GM12878 (cell line): ENCODE measurements around the gene LDLRAD4. TPM values are rescaled to one million over a fixed set of nuclear protein-coding genes. Genes with fewer than 3 reads are reported as not detected.

ENCODE experiments used
- ATAC-seq: fragments of 200-7000 bp; cut with Tn5 transposase; 3 replicates; pipeline ENCODE4 v1.9.1; 2020; ENCODE audit warnings: mild to moderate bottlenecking, moderate library complexity
- BruUV-seq: library from RNA; stranded (reverse); fragments of 400-500 nt; replicated peaks from 2 replicates; lab custom pipeline; 2021; lab: Mats Ljungman, UMichigan
- CTCF ChIA-PET: fragments of 300-600 bp; sonication (Branson Sonifier 250); formaldehyde crosslinking; extraction: SDS; loops from one replicate; lab custom pipeline; 2021; ENCODE audit warnings: inconsistent platforms; lab: Yijun Ruan, JAX
- POLR2A ChIA-PET: fragments of 350-600 bp; formaldehyde crosslinking; extraction: SDS; loops from one replicate; lab custom pipeline; 2021; ENCODE audit warnings: inconsistent platforms; lab: Charles Lee
- RAD21 ChIA-PET: fragments of 300-600 bp; sonication (Branson Sonifier 250); formaldehyde crosslinking; loops from one replicate; lab custom pipeline; 2023; ENCODE audit warnings: antibody characterized with exemption; ENCODE audit not compliant: unreplicated experiment; lab: Charles Lee
- SMC1A ChIA-PET: fragments of 300-600 bp; sonication (Branson Sonifier 250); formaldehyde crosslinking; loops from one replicate; lab custom pipeline; 2023; ENCODE audit not compliant: unreplicated experiment, uncharacterized antibody; lab: Charles Lee
- DNase-seq: peaks from one replicate; pipeline ENCODE4 v3.0.0-alpha.2; 2011; ENCODE audit warnings: low read depth, low spot score
- FAIRE-seq: peaks from 3 replicates; lab custom pipeline; 2011; peaks lifted over from hg19 to GRCh38; lab: Jason Lieb, UNC
- H2AFZ ChIP-seq: 2 replicates; pipeline ENCODE4 v1.6.0; 2011; ENCODE audit warnings: low read depth, low read length, control low read depth; ENCODE audit not compliant: control insufficient read depth
- H3K27ac ChIP-seq: 2 replicates; pipeline ENCODE4 v1.5.1; 2011; ENCODE audit warnings: control low read depth; ENCODE audit not compliant: control insufficient read depth, insufficient read depth
- H3K27me3 ChIP-seq, 2 experiments: replicated peaks in 1 of 2; 2 replicates each; pipeline versions ENCODE4 v1.6.0 to v1.6.1; 2011; ENCODE audit warnings: low read length in 1 of 2; ENCODE audit not compliant: control insufficient read depth in 2 of 2, insufficient read depth in 2 of 2
- H3K36me3 ChIP-seq, 2 experiments: 2 replicates each; pipeline ENCODE4 v1.5.1; 2011; ENCODE audit warnings: low read length in 1 of 2; ENCODE audit not compliant: control insufficient read depth in 2 of 2, insufficient read depth in 2 of 2
- H3K4me1 ChIP-seq: 2 replicates; pipeline ENCODE4 v1.6.1; 2011; ENCODE audit warnings: mild to moderate bottlenecking, low read length, moderate library complexity, mixed read lengths; ENCODE audit not compliant: control insufficient read depth, insufficient read depth
- H3K4me2 ChIP-seq: 2 replicates; pipeline ENCODE4 v1.6.0; 2011; ENCODE audit warnings: control low read depth; ENCODE audit not compliant: control insufficient read depth, insufficient read depth
- H3K4me3 ChIP-seq: fragments of 200-600 bp; sonication (generic); 2 replicates; pipeline ENCODE4 v1.5.1; 2016
- H3K79me2 ChIP-seq: 2 replicates; pipeline ENCODE4 v1.6.0; 2011; ENCODE audit warnings: low read length; ENCODE audit not compliant: control insufficient read depth, insufficient read depth
- H3K9ac ChIP-seq: 2 replicates; pipeline ENCODE4 v1.8.0; 2011; ENCODE audit warnings: low read length, control low read depth, mixed read lengths; ENCODE audit not compliant: control insufficient read depth, insufficient read depth
- H3K9me3 ChIP-seq: replicated peaks from 3 replicates; pipeline ENCODE4 v1.5.1; 2011; ENCODE audit warnings: mild to moderate bottlenecking, low read length; ENCODE audit not compliant: control insufficient read depth, insufficient read depth
- H4K20me1 ChIP-seq: 2 replicates; pipeline ENCODE4 v1.6.0; 2011; ENCODE audit not compliant: control insufficient read depth, insufficient read depth
- CBFB ChIP-seq: IDR thresholded peaks from 2 replicates; pipeline ENCODE4 v1.6.1; 2016; ENCODE audit warnings: antibody characterized with exemption, low read depth
- CBX3 ChIP-seq: fragments of 200-600 bp; sonication (generic); IDR thresholded peaks from 2 replicates; pipeline ENCODE4 v1.6.1; 2016; ENCODE audit warnings: low read depth, borderline replicate concordance
- EGR1 ChIP-seq, 2 experiments: IDR thresholded peaks; 1 replicate in 1 of 2; 2 replicates in 1 of 2; pipeline ENCODE4 v1.6.1; 2011 to 2012; ENCODE audit warnings: low read depth in 2 of 2, low read length in 2 of 2, borderline replicate concordance in 1 of 2, mild to moderate bottlenecking in 1 of 2, moderate library complexity in 1 of 2
- HDGF ChIP-seq: fragments of 450-650 bp; IDR thresholded peaks from 2 replicates; pipeline ENCODE4 v1.6.1; 2016; ENCODE audit warnings: antibody characterized with exemption
- MEF2A ChIP-seq: IDR thresholded peaks from 2 replicates; pipeline ENCODE4 v1.6.1; 2011; ENCODE audit warnings: low read depth, mild to moderate bottlenecking, low read length, moderate library complexity; ENCODE audit not compliant: insufficient read depth
- WGBS: methylation state at CpG from one replicate; pipeline ENCODE4 v1.1.6; 2016; ENCODE audit warnings: low lambda C conversion rate; ENCODE audit not compliant: insufficient replicate concordance, insufficient coverage; ENCODE audit errors: missing lambda C conversion rate; 5-methylcytosine and 5-hydroxymethylcytosine counted together
- in situ Hi-C: fragments of 300-500 bp; cut with MboI; formaldehyde crosslinking; loops from 9 replicates; pipeline ENCODE4 v1.14.3; 2018; ENCODE audit warnings: mixed read lengths
- intact Hi-C: fragments of 100-400 bp; cut with micrococcal nuclease; formaldehyde crosslinking; loops from one replicate; pipeline ENCODE4 v1.14.2; 2022; ENCODE audit not compliant: unreplicated experiment
- polyA plus RNA-seq, 11 experiments: library from polyadenylated mRNA; depleted of rRNA in 4 of 11; unstranded in 6 of 11; stranded (reverse) in 5 of 11; fragments of >200 nt; fragmentation: Nextera tagmentation in 4 of 11; fragmentation: Illumina TruSeq in 1 of 11; extraction: Ambion mirVana in 4 of 11; extraction: Trizol in 1 of 11; gene quantifications; 1 replicate in 1 of 11; 2 replicates in 10 of 11; pipeline versions ENCODE4 v1.2.1 to v1.2.3, GENCODE V29; 2011 to 2016; ENCODE audit warnings: inconsistent platforms in 2 of 11, missing spikeins in 2 of 11, low read depth in 1 of 11
- total RNA-seq, 4 experiments: library from RNA; depleted of rRNA in 3 of 4; stranded (reverse); fragments of >200 nt in 3 of 4; fragmentation: Illumina TruSeq in 1 of 4; extraction: Trizol in 1 of 4; gene quantifications; 2 replicates each; pipeline versions ENCODE4 v1.2.1 to v1.2.3, GENCODE V29; 2013 to 2021
- TF ChIP-seq, protein P1 (sequence below): fragments of 450-650 bp; IDR thresholded peaks from 2 replicates; pipeline ENCODE4 v1.6.1; 2016; ENCODE audit warnings: mild to moderate bottlenecking

Gene LDLRAD4
- total and polyA plus RNA-seq, 10 of the 15 experiments (the other 5 are each of a cell fraction or from before 2014, with no cell fraction given) = 2.7 to 16.8 (median 11.2) TPM

DNA sequence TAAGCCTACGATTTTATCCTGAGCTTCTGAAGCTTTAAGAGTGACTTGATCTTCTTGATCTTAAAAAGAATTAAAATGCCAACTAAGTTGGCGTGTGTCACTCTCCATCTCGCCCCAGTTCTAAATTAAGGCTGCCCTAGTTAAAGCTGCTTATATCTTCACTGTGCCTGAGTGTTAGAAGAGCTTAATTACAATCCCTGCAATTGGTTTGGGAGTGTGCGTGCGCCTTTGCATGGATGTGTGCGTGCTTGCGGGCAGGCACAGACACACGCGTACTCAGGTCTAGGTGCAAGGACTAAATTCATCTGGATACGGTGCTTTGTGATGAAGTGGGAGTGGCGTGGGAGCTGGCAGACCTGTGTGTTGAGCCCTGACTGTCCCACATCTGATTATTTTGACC is 306.3 kb downstream of the LDLRAD4 start:
- BruUV-seq = no TSS peak
- CTCF ChIA-PET = interaction anchor here (0.7 to 2.3 kb wide), 3 partner anchors 34 to 309 kb away, joined by 3 to 5 read pairs (median 5); no protein-coding TSS in a partner anchor
- in situ Hi-C loops (no loop called here), intact Hi-C loops (no loop called here)
- H2AFZ ChIP-seq = no peak overlapping the region
- POLR2A ChIA-PET = no interaction called here
- no peaks in the 10 kb centered on the region for H3K9me3 ChIP-seq
- no peak overlapping the region for H3K4me2 ChIP-seq
- H4K20me1 ChIP-seq = no peaks in the 10 kb centered on the region
- no peak overlapping the region for H3K27ac ChIP-seq
- H3K36me3 ChIP-seq = no peaks in the 10 kb centered on the region
- H3K79me2 ChIP-seq = no peaks in the 10 kb centered on the region
- H3K9ac ChIP-seq = no peak overlapping the region
- no peaks in the 10 kb centered on the region for H3K4me1 ChIP-seq
- ATAC-seq = no peak
- SMC1A ChIA-PET = interaction anchor here (1.5 kb wide), 1 partner anchor 309 kb away, joined by 4 read pairs; no protein-coding TSS in a partner anchor
- H3K4me3 ChIP-seq = no peak overlapping the region
- RAD21 ChIA-PET = interaction anchor here (1.8 kb wide), 1 partner anchor 309 kb away, joined by 5 read pairs; no protein-coding TSS in a partner anchor
- 53% methylated on average over 11 of the region's 11 CpGs for WGBS
- no peak for FAIRE-seq
- no peak for DNase-seq
- H3K27me3 ChIP-seq = peaks cover 0 to 3% of the 10 kb centered on the region in 2 experiments; a peak in 1 of 4 replicates
- TF ChIP-seq EGR1 (IDR thresholded peaks at IDR 0.05; ENCODE audit: borderline replicate concordance in 1 of 2, low read depth in 2 of 2, low read length in 2 of 2) (no peak), CBFB (no peak), MEF2A (no peak), HDGF (no peak), CBX3 (no peak)
- TF ChIP-seq, protein P1, sequence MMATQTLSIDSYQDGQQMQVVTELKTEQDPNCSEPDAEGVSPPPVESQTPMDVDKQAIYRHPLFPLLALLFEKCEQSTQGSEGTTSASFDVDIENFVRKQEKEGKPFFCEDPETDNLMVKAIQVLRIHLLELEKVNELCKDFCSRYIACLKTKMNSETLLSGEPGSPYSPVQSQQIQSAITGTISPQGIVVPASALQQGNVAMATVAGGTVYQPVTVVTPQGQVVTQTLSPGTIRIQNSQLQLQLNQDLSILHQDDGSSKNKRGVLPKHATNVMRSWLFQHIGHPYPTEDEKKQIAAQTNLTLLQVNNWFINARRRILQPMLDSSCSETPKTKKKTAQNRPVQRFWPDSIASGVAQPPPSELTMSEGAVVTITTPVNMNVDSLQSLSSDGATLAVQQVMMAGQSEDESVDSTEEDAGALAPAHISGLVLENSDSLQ = no peak
- TF ChIP-seq, all 136 proteins: peak for 0
